CD14-positive monocyte (primary cell): Measurements from ENCODE around the gene CDCA3. TPM values are rescaled to one million over a fixed set of nuclear protein-coding genes. Genes with fewer than 3 reads are reported as not detected.
A peak's percentile ranks its signal among the peaks of the same experiment; 100 is the strongest.

Experiments
- DNase-seq, 3 donors: peaks; one replicate each; pipeline ENCODE4 v3.0.0-alpha.2; 2011 to 2022
- H2AFZ ChIP-seq: 2 replicates; pipeline ENCODE4 v1.6.0; 2012; ENCODE audit warnings: mild to moderate bottlenecking, low read depth, low read length, inconsistent platforms; ENCODE audit not compliant: insufficient read depth, poor library complexity, severe bottlenecking
- H3K27ac ChIP-seq, 2 donors: 1 replicate in 1 of 2; 2 replicates in 1 of 2; pipeline ENCODE4 v1.5.1; 2012 to 2013; ENCODE audit warnings: low read length in 2 of 2, control low read depth in 1 of 2, inconsistent platforms in 1 of 2, low read depth in 1 of 2, mild to moderate bottlenecking in 1 of 2
- H3K27me3 ChIP-seq, 2 donors: one replicate each; pipeline versions ENCODE4 v1.6.0 to v1.6.1; 2011 to 2013; ENCODE audit warnings: low read length in 2 of 2; ENCODE audit not compliant: control insufficient read depth in 2 of 2, insufficient read depth in 2 of 2
- H3K36me3 ChIP-seq, 2 donors: replicated peaks in 1 of 2; 1 replicate in 1 of 2; 2 replicates in 1 of 2; pipeline versions ENCODE4 v1.5.1 to v1.6.1; 2012 to 2013; ENCODE audit warnings: low read length in 2 of 2, control low read depth in 1 of 2, inconsistent platforms in 1 of 2, mild to moderate bottlenecking in 1 of 2; ENCODE audit not compliant: insufficient read depth in 2 of 2, control insufficient read depth in 1 of 2
- H3K4me1 ChIP-seq, 2 donors: 1 replicate in 1 of 2; 2 replicates in 1 of 2; pipeline versions ENCODE4 v1.5.1 to v1.6.1; 2012 to 2013; ENCODE audit warnings: low read length in 2 of 2, control low read depth in 1 of 2, inconsistent platforms in 1 of 2, mild to moderate bottlenecking in 1 of 2, moderate library complexity in 1 of 2; ENCODE audit not compliant: insufficient read depth in 2 of 2, control insufficient read depth in 1 of 2
- H3K4me2 ChIP-seq: replicated peaks from 2 replicates; pipeline ENCODE3; 2012; ENCODE audit warnings: low read length, moderate library complexity, mild to moderate bottlenecking; ENCODE audit not compliant: poor library complexity, severe bottlenecking; ENCODE audit errors: extremely low read depth
- H3K4me3 ChIP-seq, 3 experiments: fragments of 200-600 bp in 1 of 3; sonication (generic) in 1 of 3; replicated peaks in 1 of 3; 1 replicate in 2 of 3; 2 replicates in 1 of 3; pipeline ENCODE4 v1.5.1; 2011 to 2013; ENCODE audit warnings: low read length in 3 of 3, mild to moderate bottlenecking in 3 of 3, control low read depth in 2 of 3, low read depth in 2 of 3, inconsistent platforms in 1 of 3, moderate library complexity in 1 of 3
- H3K79me2 ChIP-seq: 2 replicates; pipeline ENCODE4 v1.6.0; 2012; ENCODE audit warnings: mild to moderate bottlenecking, control low read depth, inconsistent platforms, low read length, moderate library complexity; ENCODE audit not compliant: insufficient read depth
- H3K9ac ChIP-seq: 2 replicates; pipeline ENCODE4 v1.6.0; 2017; ENCODE audit warnings: low read length, mild to moderate bottlenecking; ENCODE audit not compliant: insufficient read depth, poor library complexity, severe bottlenecking
- H3K9me3 ChIP-seq, 2 donors: replicated peaks in 1 of 2; 1 replicate in 1 of 2; 2 replicates in 1 of 2; pipeline versions ENCODE4 v1.5.1 to v1.6.1; 2012 to 2013; ENCODE audit warnings: low read length in 2 of 2, control low read depth in 1 of 2; ENCODE audit not compliant: control insufficient read depth in 1 of 2, insufficient read depth in 1 of 2
- H4K20me1 ChIP-seq: 2 replicates; pipeline ENCODE4 v1.6.0; 2012; ENCODE audit warnings: mild to moderate bottlenecking, low read length, control low read depth, moderate library complexity; ENCODE audit not compliant: insufficient read depth
- H3K27ac Mint-ChIP-seq, 7 donors: one replicate each; pipeline ENCODE4 v1.8.0; 2020; ENCODE audit warnings: mild to moderate bottlenecking in 7 of 7, mixed read lengths in 7 of 7, moderate library complexity in 6 of 7, inconsistent platforms in 2 of 7
- H3K27me3 Mint-ChIP-seq, 3 donors: one replicate each; pipeline ENCODE4 v1.8.0; 2021 to 2022; ENCODE audit warnings: low read depth in 3 of 3, mild to moderate bottlenecking in 3 of 3, mixed read lengths in 3 of 3, moderate library complexity in 3 of 3, inconsistent platforms in 1 of 3
- H3K36me3 Mint-ChIP-seq, 2 donors: one replicate each; pipeline ENCODE4 v1.8.0; 2020; ENCODE audit warnings: mixed read lengths in 2 of 2, inconsistent platforms in 1 of 2, mild to moderate bottlenecking in 1 of 2
- H3K4me1 Mint-ChIP-seq: one replicate; pipeline ENCODE4 v1.8.0; 2020; ENCODE audit warnings: mild to moderate bottlenecking, mixed read lengths
- H3K4me3 Mint-ChIP-seq, 2 donors: one replicate each; pipeline ENCODE4 v1.8.0; 2020; ENCODE audit warnings: mild to moderate bottlenecking in 2 of 2, mixed read lengths in 2 of 2, moderate library complexity in 1 of 2
- H3K9me3 Mint-ChIP-seq, 7 donors: one replicate each; pipeline ENCODE4 v1.8.0; 2020 to 2022; ENCODE audit warnings: mixed read lengths in 7 of 7, mild to moderate bottlenecking in 6 of 7, moderate library complexity in 6 of 7, inconsistent platforms in 2 of 7
- WGBS: methylation state at CpG from one replicate; pipeline ENCODE4 v1.1.5; 2013; ENCODE audit warnings: missing lambda C conversion rate; ENCODE audit not compliant: insufficient coverage; 5-methylcytosine and 5-hydroxymethylcytosine counted together
- intact Hi-C, 2 donors: fragments of 100-400 bp; cut with micrococcal nuclease; formaldehyde crosslinking; loops; one replicate each; pipeline versions ENCODE4 v1.15.0 to v1.15.1; 2023
- polyA plus RNA-seq, 3 donors: library from polyadenylated mRNA; depleted of rRNA in 1 of 3; unstranded in 2 of 3; stranded (reverse) in 1 of 3; fragments of 300-500 nt in 2 of 3; fragments of >200 nt in 1 of 3; fragmentation: Illumina TruSeq in 2 of 3; gene quantifications; 1 replicate in 2 of 3; 2 replicates in 1 of 3; pipeline ENCODE4 v1.2.3, GENCODE V29; 2012 to 2021
- TF ChIP-seq, protein P1 (sequence below): fragments of 200-600 bp; IDR thresholded peaks from one replicate; pipeline ENCODE4 v1.8.0; 2022; ENCODE audit warnings: antibody characterized with exemption, mild to moderate bottlenecking

CDCA3 gene
- polyA plus RNA-seq, 3 donors, result 0.57 to 0.61 (median 0.59) TPM

- no peaks in the 10 kb centered on the region for H3K27me3 ChIP-seq
- H3K4me3 Mint-ChIP-seq, result peak within 1 kb of the TSS; percentile 87 to 92
- H3K4me1 Mint-ChIP-seq, result peaks cover 57% of the 10 kb centered on the region
- TF ChIP-seq, protein P1, sequence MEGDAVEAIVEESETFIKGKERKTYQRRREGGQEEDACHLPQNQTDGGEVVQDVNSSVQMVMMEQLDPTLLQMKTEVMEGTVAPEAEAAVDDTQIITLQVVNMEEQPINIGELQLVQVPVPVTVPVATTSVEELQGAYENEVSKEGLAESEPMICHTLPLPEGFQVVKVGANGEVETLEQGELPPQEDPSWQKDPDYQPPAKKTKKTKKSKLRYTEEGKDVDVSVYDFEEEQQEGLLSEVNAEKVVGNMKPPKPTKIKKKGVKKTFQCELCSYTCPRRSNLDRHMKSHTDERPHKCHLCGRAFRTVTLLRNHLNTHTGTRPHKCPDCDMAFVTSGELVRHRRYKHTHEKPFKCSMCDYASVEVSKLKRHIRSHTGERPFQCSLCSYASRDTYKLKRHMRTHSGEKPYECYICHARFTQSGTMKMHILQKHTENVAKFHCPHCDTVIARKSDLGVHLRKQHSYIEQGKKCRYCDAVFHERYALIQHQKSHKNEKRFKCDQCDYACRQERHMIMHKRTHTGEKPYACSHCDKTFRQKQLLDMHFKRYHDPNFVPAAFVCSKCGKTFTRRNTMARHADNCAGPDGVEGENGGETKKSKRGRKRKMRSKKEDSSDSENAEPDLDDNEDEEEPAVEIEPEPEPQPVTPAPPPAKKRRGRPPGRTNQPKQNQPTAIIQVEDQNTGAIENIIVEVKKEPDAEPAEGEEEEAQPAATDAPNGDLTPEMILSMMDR, result no peak
- H3K36me3 ChIP-seq, result peaks cover 20 to 28% of the 10 kb centered on the region in 2 donors
- H3K9me3 ChIP-seq, result no peaks in the 10 kb centered on the region
- H3K9ac ChIP-seq, result peak within 1 kb of the TSS; percentile 81
- no peaks in the 10 kb centered on the region for H3K9me3 Mint-ChIP-seq
- peak within 1 kb of the TSS; percentile 96 for H3K4me2 ChIP-seq
- peaks cover 47% of the 10 kb centered on the region for H4K20me1 ChIP-seq
- peak within 1 kb of the TSS; percentile 62 to 92 (median 87) for H3K4me3 ChIP-seq
- peak within 1 kb of the TSS; percentile 90 for H2AFZ ChIP-seq
- intact Hi-C loops, result loop anchor here (1.0 to 5.0 kb wide), 6 partner anchors 17 to 89 kb away; partner anchors contain the start of genes C12orf57 (in 1 of the 2), LRRC23 (in 1 of the 2) and RNU7-1 (in 1 of the 2)
- WGBS, result under 1% methylated on average over 61 of the region's 66 CpGs
- peaks cover 34 to 48% of the 10 kb centered on the region in 2 donors for H3K36me3 Mint-ChIP-seq
- DNase-seq, result peak; percentile 92 to 95 (median 93)
- H3K27ac Mint-ChIP-seq, result peak within 1 kb of the TSS; percentile 84 to 95 (median 94)
- H3K27ac ChIP-seq, result peak within 1 kb of the TSS; percentile 81 to 95
- peaks cover 36 to 58% of the 10 kb centered on the region in 2 donors for H3K4me1 ChIP-seq
- peaks cover 0 to 3% (median 0%) of the 10 kb centered on the region in 3 donors for H3K27me3 Mint-ChIP-seq
- H3K79me2 ChIP-seq, result peaks cover 52% of the 10 kb centered on the region
Measured at GRCh38 chr12:6873094-6874014, 22.3 kb upstream of the CDCA3 start, which contains the start of gene SPSB2. TSS of gene SPSB2 (minus strand) at chr12:6873303. CDS start at chr12:6872901, 402 bp downstream.
